Activated CD4-positive, CD25-positive, alpha-beta regulatory T cell treated with anti-CD3 and anti-CD28 coated beads, Interleukin-2, amount 50 U/mL, for 24 hours (primary cell): ENCODE measurements around the gene ATG9A.
A peak's percentile ranks its signal among the peaks of the same experiment; 100 is the strongest.

Experiments used
- ATAC-seq, 2 donors: fragments of 150-1000 bp; cut with Tn5 transposase; one replicate each; pipeline ENCODE4 v1.10.0; 2021; ENCODE audit warnings: mild to moderate bottlenecking in 1 of 2, moderate library complexity in 1 of 2

Gene ATG9A

GRCh38 chr2:219219784-219220532 is 9.5 kb downstream of the ATG9A start:
- ATAC-seq = no peak

GRCh38 chr2:219218732-219219701 is 10.4 kb downstream of the ATG9A start, which contains the start of gene ABCB6:
TSS of gene ABCB6 (minus strand) at chr2:219218958. CDS start at chr2:219218673, 285 bp downstream.
- ATAC-seq = peak; percentile 79 to 85

GRCh38 chr2:219218217-219218731 is 11.2 kb downstream of the ATG9A start:
- ATAC-seq = peak; percentile 33 to 39

DNA sequence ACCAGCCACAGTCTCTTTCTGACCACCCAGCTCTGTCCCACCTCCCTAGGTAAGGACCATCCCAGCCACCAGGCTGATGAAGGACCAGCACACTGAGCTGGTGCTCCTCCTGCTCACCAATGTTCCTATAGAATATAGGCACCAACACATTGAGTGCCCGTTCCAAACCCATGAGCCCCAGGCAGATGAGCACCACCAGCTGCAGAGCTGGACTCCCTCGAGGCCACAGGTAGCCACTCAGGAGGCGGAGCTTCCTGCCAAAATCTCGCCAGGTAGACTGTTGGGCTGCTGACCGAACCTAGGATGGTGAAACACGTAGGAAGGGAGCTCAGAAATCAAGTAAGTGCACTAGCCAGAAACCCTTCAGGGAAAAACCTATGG is 12.9 kb downstream of the ATG9A start:
- ATAC-seq = no peak

GRCh38 chr2:219215871-219216534 is 13.4 kb downstream of the ATG9A start:
- ATAC-seq = no peak

DNA sequence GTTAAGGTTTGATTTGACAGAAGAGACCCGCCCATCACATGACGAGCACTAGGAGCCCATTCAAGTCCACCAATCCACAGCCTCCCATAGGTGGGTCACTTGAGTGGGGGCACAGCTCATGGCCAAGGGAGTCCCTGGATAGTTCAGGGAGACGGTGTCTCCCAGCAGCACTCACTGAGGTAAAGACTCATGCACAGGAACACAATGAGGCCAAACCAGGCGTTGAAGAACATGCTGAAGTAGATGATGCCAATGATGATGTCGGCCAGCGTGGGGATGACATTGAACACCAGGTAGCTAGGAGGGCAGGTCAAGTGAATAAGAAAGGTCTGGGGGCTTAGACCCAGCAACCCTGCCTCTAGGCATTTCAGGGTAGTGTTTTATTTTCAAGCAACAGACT is 14.7 kb downstream of the ATG9A start:
- ATAC-seq = no peak

- no peak for ATAC-seq
These were observed 15.3 kb downstream of the ATG9A start for GRCh38 chr2:219214141-219214540.

GRCh38 chr2:219213486-219214071 is 15.9 kb downstream of the ATG9A start:
- ATAC-seq = no peak

GRCh38 chr2:219213026-219213415 is 16.4 kb downstream of the ATG9A start:
- no peak for ATAC-seq

DNA sequence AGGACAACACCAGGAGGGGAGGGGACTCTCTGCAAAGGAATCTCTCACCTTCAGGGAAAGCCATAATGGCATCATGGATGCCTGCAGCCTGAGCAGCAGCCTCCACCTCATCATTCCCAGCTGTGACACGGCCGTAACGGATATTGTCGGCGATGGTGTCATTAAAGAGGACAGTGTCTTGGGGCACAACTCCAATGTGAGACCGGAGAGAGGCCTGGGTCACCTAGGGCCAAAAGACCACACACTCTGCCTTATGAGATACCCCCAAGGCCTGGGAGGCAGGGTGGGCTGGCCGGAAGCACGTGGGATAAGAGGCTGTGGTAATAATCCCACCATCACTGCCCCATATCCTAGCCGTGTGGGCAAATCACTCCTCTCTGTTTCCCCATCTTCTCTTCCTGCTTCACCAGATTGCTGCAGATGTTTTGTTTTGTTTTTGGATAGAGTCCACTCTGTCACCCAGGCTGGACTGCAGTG is 18.5 kb downstream of the ATG9A start:
- ATAC-seq = no peak

- no peak for ATAC-seq
These were observed 19.1 kb downstream of the ATG9A start for GRCh38 chr2:219210196-219210885.

GRCh38 chr2:219209236-219210195 is 19.9 kb downstream of the ATG9A start:
- no peak for ATAC-seq

DNA sequence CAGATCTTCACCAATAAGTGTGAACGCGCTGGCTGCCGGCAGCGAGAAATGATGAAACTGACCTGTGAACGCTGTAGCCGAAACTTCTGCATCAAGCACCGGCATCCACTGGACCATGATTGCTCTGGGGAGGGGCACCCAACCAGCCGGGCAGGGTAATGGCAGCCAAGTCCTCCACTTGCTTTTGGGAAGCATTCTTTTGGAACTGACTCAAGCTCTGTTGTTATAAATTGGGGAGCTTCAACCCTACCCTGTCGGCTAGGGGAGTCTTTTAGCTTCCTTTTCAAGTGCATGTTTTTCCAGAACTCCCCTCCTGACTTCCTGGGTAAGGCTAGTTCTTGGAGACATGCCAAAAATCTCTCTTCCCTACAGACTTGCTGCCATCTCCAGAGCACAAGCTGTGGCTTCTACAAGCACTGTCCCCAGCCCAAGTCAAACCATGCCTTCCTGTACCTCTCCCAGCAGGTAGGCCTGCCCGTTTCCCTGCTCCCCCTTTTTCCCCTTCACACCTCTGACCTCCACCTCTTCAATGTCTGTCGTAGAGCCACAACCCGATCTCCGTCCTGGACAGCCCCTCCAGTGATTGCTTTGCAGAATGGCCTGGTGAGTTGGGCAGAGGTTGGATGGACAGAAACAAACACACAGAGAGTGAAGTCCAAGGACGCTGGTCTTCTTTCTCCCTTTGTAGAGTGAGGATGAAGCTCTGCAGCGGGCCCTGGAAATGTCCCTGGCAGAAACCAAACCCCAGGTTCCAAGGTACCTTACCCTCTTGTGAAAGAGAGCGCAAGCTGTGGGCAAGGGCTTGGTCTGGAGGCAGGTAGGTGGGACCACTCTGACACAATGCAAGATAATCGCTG is 21.3 kb downstream of the ATG9A start:
- no peak for ATAC-seq

DNA sequence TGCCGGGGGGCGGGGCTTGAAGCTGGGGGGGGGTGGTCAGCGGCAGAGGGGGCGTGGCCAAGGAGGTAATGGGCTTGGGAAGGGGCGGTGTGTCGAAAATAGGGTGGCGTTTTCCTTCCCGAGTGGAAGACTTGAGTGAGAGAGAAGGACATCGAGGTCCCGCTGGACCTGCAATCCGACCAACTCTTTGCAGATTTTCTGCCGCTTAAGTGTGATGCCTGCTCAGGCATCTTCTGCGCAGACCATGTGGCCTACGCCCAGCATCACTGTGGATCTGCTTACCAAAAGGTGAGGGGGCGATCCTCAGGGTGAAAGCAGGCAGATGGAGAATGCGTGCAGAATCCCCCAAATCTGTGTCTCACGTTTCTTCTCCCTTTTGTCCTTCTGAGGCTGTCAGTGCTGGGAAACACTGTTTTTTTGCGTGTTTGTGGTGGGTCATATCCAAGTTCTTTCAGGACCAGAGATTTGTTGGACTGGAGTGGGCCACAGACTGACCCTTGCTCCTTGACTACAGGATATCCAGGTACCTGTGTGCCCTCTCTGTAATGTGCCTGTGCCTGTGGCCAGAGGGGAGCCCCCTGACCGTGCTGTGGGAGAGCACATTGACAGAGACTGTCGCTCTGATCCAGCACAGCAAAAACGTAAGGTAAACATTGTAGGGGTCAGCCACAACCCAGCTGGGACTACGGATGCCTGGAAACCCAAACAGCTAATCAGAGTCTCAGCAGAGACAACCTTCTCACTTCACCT is 22.1 kb downstream of the ATG9A start:
- no peak for ATAC-seq

DNA sequence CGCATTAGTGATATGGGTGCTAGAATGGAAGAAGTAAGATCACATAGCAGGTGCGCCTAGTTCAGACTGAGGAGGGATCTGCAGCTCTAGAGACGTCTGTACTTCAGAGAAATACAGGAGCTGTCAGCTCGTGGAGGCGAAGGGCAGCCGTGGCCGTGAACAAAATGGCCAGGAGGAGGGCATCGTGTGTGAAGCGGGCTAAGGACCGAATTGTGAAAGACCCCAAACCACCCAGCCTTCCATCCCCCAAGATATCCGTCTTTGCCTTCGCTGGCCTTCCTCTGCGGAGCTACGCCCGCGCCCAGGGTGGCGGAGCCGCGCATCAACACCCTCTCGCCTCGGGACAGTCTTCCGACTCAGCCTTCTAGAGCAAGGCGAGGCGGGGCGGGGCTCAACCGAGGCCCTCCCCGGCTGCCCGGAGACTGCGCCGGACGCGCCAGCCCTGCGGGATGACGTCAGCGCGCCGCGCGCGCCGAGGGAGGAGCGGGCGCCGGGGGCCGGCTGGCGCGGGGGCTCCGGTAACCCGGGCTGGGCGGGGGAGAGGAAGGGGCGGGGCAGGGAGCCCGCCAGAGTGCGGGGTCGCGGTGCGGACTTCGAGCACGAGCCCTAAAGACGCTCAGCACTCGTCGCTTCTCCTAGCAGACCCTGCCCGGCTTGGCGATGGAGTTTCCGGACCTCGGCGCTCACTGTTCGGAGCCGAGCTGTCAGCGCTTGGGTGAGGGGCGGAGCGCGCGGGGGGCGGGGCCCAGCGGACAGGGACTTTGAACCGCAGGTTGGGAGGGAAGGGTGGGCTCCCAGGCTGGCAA is 22.9 kb downstream of the ATG9A start, which contains the start of gene ZFAND2B:
Gene ZFAND2B (plus strand): TSS at position 455 of the 806 bp plus-strand sequence. CDS start 206 bp downstream, at position 661.
- peak; percentile 96 to 97 for ATAC-seq

DNA sequence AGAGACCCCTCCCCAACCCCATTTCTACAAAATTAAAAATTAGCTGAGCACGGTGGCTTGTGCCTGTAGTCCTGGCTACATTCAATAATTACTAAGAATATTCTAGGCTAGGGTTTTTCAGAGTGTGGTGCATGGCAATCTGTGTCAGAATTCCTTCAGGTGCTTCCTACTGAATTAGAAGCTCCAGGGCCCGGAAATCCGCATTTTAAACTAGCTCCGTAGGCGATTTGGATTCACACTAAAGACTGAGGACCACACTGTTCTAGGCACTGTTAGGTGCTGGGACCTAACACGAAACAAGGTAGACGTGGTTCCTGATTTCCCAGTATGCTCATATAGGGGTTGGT is 23.5 kb downstream of the ATG9A start:
- no peak for ATAC-seq

GRCh38 chr2:219205165-219205538 is 24.3 kb downstream of the ATG9A start:
- no peak for ATAC-seq
